ENCODE data around the gene MLH1. TPM values are rescaled to one million over a fixed set of nuclear protein-coding genes. Genes with fewer than 3 reads are reported as not detected.

The MLH1 gene
- total RNA-seq, 2 experiments from 2014 or later, result 18.9 to 23.8 TPM

DNA sequence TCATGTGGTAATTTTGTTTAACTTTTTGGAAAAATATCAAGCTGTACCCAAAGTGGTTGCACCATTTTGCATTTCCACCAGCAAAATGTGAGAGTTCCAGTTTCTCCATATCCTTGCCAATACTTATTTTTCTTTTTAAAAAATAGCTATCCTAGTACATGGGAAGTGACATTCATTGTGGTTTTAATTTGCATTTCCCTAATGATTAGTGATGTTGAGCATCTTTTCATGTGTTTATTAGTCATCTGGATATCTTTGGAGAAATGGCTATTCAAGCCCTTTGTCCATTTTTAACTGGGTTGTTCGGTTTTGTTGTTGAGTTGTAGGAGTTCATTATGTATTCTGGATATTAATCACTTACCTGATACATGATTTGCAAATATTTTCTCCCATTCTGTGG, 29.0 kb upstream of the MLH1 start:
- H3K36me3 ChIP-seq (ENCODE audit: insufficient read depth, low read length), result no peaks in the 10 kb centered on the region
- H3K27ac ChIP-seq (ENCODE audit: low read depth in 1 of 2, low read length in 2 of 2), result no peak overlapping the region
- H3K9me3 ChIP-seq (ENCODE audit: control insufficient read depth in 1 of 2, insufficient read depth in 1 of 2, low read length in 2 of 2), result no peaks in the 10 kb centered on the region
- ChIA-PET CTCF (interaction anchor here (0.8 kb wide), 1 partner anchor 14 kb away, joined by 3 read pairs; no protein-coding TSS in a partner anchor), POLR2A (no interaction called here)
- DNase-seq (no peak), ATAC-seq (ENCODE audit: poor library complexity) (no peak)
- TF ChIP-seq, protein P1, sequence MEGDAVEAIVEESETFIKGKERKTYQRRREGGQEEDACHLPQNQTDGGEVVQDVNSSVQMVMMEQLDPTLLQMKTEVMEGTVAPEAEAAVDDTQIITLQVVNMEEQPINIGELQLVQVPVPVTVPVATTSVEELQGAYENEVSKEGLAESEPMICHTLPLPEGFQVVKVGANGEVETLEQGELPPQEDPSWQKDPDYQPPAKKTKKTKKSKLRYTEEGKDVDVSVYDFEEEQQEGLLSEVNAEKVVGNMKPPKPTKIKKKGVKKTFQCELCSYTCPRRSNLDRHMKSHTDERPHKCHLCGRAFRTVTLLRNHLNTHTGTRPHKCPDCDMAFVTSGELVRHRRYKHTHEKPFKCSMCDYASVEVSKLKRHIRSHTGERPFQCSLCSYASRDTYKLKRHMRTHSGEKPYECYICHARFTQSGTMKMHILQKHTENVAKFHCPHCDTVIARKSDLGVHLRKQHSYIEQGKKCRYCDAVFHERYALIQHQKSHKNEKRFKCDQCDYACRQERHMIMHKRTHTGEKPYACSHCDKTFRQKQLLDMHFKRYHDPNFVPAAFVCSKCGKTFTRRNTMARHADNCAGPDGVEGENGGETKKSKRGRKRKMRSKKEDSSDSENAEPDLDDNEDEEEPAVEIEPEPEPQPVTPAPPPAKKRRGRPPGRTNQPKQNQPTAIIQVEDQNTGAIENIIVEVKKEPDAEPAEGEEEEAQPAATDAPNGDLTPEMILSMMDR (IDR thresholded peaks at IDR 0.05), result no peak
- Mint-ChIP-seq H3K4me1 (ENCODE audit: low read depth) (peaks cover 6% of the 10 kb centered on the region), H3K4me3 (no peak overlapping the region), H3K27ac (no peak overlapping the region), H3K9me3 (no peaks in the 10 kb centered on the region), H3K36me3 (ENCODE audit: low read depth) (no peaks in the 10 kb centered on the region), H3K27me3 (no peaks in the 10 kb centered on the region)
- intact Hi-C loops (cut with DNase I, micrococcal nuclease), result no loop called here
- no peaks in the 10 kb centered on the region for H3K27me3 ChIP-seq (ENCODE audit: control insufficient read depth in 1 of 2, insufficient read depth in 2 of 2, low read length in 2 of 2)
- peaks cover 2% of the 10 kb centered on the region for H3K4me1 ChIP-seq (ENCODE audit: insufficient read depth, low read length)
- no peak overlapping the region for H3K4me3 ChIP-seq (ENCODE audit: low read length)

DNA sequence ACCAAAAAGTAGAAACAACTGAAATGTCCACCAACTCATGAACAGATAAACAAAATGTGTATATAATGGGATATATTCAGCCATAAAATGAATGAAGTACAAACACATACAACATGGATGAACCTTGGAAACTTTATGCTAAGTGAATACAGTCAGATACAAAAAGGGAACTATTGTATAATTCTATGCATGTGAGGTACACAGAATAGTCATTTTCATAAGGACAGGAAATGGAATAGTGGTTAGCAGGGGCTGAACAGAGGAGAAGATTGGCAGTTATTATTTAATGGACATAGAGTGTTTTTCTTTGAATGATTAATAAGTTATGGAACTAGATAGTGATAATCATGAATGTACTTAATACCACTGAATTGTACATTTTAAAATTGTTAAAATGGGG, 28.5 kb upstream of the MLH1 start:
- H3K36me3 ChIP-seq (ENCODE audit: insufficient read depth, low read length), result no peaks in the 10 kb centered on the region
- Mint-ChIP-seq H3K36me3 (ENCODE audit: low read depth) (no peaks in the 10 kb centered on the region), H3K27ac (no peak overlapping the region), H3K9me3 (no peaks in the 10 kb centered on the region), H3K27me3 (no peaks in the 10 kb centered on the region), H3K4me1 (ENCODE audit: low read depth) (peaks cover 11% of the 10 kb centered on the region), H3K4me3 (no peak overlapping the region)
- H3K9me3 ChIP-seq (ENCODE audit: control insufficient read depth in 1 of 2, insufficient read depth in 1 of 2, low read length in 2 of 2), result no peaks in the 10 kb centered on the region
- H3K4me3 ChIP-seq (ENCODE audit: low read length), result no peak overlapping the region
- ChIA-PET POLR2A (no interaction called here), CTCF (no interaction called here)
- peaks cover 6% of the 10 kb centered on the region for H3K4me1 ChIP-seq (ENCODE audit: insufficient read depth, low read length)
- H3K27ac ChIP-seq (ENCODE audit: low read depth in 1 of 2, low read length in 2 of 2), result no peak overlapping the region
- no peaks in the 10 kb centered on the region for H3K27me3 ChIP-seq (ENCODE audit: control insufficient read depth in 1 of 2, insufficient read depth in 2 of 2, low read length in 2 of 2)
- ATAC-seq (ENCODE audit: poor library complexity), result no peak
- intact Hi-C loops (cut with DNase I, micrococcal nuclease), result no loop called here
- TF ChIP-seq, protein P1 (IDR thresholded peaks at IDR 0.05), result no peak
- DNase-seq, result no peak

DNA sequence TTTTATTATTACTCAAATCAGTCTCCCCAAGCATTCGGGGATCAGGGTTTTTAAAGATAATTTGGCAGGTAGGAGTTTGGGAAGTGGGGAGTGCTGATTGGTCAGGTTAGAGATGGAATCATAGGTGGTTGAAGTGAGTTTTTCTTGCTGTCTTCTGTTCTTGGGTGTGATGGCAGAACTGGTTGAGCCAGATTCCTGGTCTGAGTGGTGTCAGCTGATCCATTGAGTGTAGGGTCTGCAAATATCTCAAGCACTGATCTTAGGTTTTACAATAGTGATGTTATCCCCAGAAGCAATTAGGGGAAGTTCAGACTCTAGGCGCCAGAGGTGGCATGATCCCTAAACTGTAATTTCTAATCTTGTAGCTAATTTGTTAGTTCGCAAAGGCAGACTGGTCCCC, 27.9 kb upstream of the MLH1 start:
- Histone ChIP-seq H3K27me3 (ENCODE audit: control insufficient read depth in 1 of 2, insufficient read depth in 2 of 2, low read length in 2 of 2) (no peaks in the 10 kb centered on the region), H3K4me1 (ENCODE audit: insufficient read depth, low read length) (peaks cover 11% of the 10 kb centered on the region), H3K36me3 (ENCODE audit: insufficient read depth, low read length) (no peaks in the 10 kb centered on the region), H3K27ac (ENCODE audit: low read depth in 1 of 2, low read length in 2 of 2) (no peak overlapping the region), H3K4me3 (ENCODE audit: low read length) (no peak overlapping the region), H3K9me3 (ENCODE audit: control insufficient read depth in 1 of 2, insufficient read depth in 1 of 2, low read length in 2 of 2) (no peaks in the 10 kb centered on the region)
- Mint-ChIP-seq H3K9me3 (no peaks in the 10 kb centered on the region), H3K27me3 (no peaks in the 10 kb centered on the region), H3K27ac (no peak overlapping the region), H3K4me3 (no peak overlapping the region), H3K4me1 (ENCODE audit: low read depth) (peaks cover 15% of the 10 kb centered on the region), H3K36me3 (ENCODE audit: low read depth) (no peaks in the 10 kb centered on the region)
- TF ChIP-seq, protein P1 (IDR thresholded peaks at IDR 0.05), result no peak
- ATAC-seq (ENCODE audit: poor library complexity) (no peak), DNase-seq (no peak)
- CTCF ChIA-PET, result no interaction called here
- intact Hi-C loops (cut with DNase I, micrococcal nuclease), result no loop called here
- POLR2A ChIA-PET, result no interaction called here

All from CD4-positive, alpha-beta T cell (primary cell).